Sigmoid colon (tissue), 7 donors: ENCODE measurements around the gene GRB10. TPM values are rescaled to one million over a fixed set of nuclear protein-coding genes. Genes with fewer than 3 reads are reported as not detected.

Experiments used
- DNase-seq: peaks from one replicate; pipeline ENCODE4 v3.0.0-alpha.2; 2019
- H3K27ac ChIP-seq, 4 donors: fragments of 200-600 bp; sonication (generic); one replicate each; pipeline ENCODE4 v1.5.1; 2016 to 2019; ENCODE audit warnings: mild to moderate bottlenecking in 1 of 4
- H3K27me3 ChIP-seq, 3 donors: fragments of 200-600 bp; sonication (generic); one replicate each; pipeline ENCODE4 v1.5.1; 2019; ENCODE audit warnings: mild to moderate bottlenecking in 1 of 3
- H3K36me3 ChIP-seq, 4 donors: fragments of 200-600 bp; sonication (generic); one replicate each; pipeline ENCODE4 v1.5.1; 2016 to 2019
- H3K4me1 ChIP-seq, 4 donors: fragments of 200-600 bp; sonication (generic); one replicate each; pipeline ENCODE4 v1.5.1; 2017 to 2019
- H3K4me3 ChIP-seq, 4 donors: fragments of 200-600 bp; sonication (generic); one replicate each; pipeline ENCODE4 v1.5.1; 2017 to 2019; ENCODE audit warnings: mild to moderate bottlenecking in 2 of 4, moderate library complexity in 1 of 4
- H3K9me3 ChIP-seq, 4 donors: fragments of 200-600 bp in 3 of 4; sonication (generic) in 3 of 4; one replicate each; pipeline versions ENCODE4 v1.5.1 to v1.6.1; 2013 to 2019
- EP300 ChIP-seq, 4 donors: sonication (generic); formaldehyde crosslinking; IDR thresholded peaks; one replicate each; pipeline ENCODE4 v1.6.1; 2017; ENCODE audit warnings: antibody characterized with exemption in 4 of 4
- POLR2A ChIP-seq, 2 donors: fragments of 450-650 bp; IDR thresholded peaks; one replicate each; pipeline ENCODE4 v1.6.1; 2016; ENCODE audit warnings: antibody characterized with exemption in 2 of 2, mild to moderate bottlenecking in 2 of 2, moderate library complexity in 2 of 2
- POLR2AphosphoS5 ChIP-seq, 4 donors: sonication (generic); formaldehyde crosslinking; IDR thresholded peaks; one replicate each; pipeline ENCODE4 v1.6.1; 2017; ENCODE audit warnings: antibody characterized with exemption in 4 of 4
- WGBS, 2 donors: extraction: QIAGEN DNeasy Blood & Tissue Kit; methylation state at CpG; one replicate each; pipeline ENCODE4 v1.1.7; 2013; 5-methylcytosine and 5-hydroxymethylcytosine counted together
- intact Hi-C: fragments of 100-400 bp; cut with DNase I; formaldehyde crosslinking; loops from one replicate; pipeline ENCODE4 v1.15.1; 2023
- polyA plus RNA-seq, 3 donors: library from polyadenylated mRNA; stranded (reverse); fragments of 200-250 nt; gene quantifications; one replicate each; pipeline ENCODE4 v1.2.3, GENCODE V29; 2013
- total RNA-seq, 4 donors: library from RNA; depleted of rRNA; stranded (reverse); fragments of >200 nt; gene quantifications; one replicate each; pipeline ENCODE4 v1.1.0, GENCODE V29; 2016
- TF ChIP-seq, protein P1 (sequence below), 4 experiments: fragments of 450-650 bp in 3 of 4; fragments of 200-600 bp in 1 of 4; IDR thresholded peaks; one replicate each; pipeline ENCODE4 v1.5.1; 2016 to 2019; ENCODE audit warnings: antibody characterized with exemption in 4 of 4, mild to moderate bottlenecking in 3 of 4, moderate library complexity in 2 of 4
- donor health status: healthy with polysubstance abuse.
- donor health status: Bipolar disorder and iron deficiency.
- donor health status: healthy.

GRB10 gene
- total and polyA plus RNA-seq, 7 donors: 2.1 to 83.6 (median 49.2) TPM

- no peak for DNase-seq
- H3K36me3 ChIP-seq: peaks cover 0 to 23% (median 2%) of the 10 kb centered on the region in 4 donors
- intact Hi-C loops: no loop called here
- H3K4me3 ChIP-seq: no peak overlapping the region
- H3K4me1 ChIP-seq: peaks cover 0 to 72% (median 55%) of the 10 kb centered on the region in 4 donors
- 95 to 97% methylated on average over 2 of the region's 2 CpGs for WGBS, 2 donors
- TF ChIP-seq POLR2AphosphoS5 (IDR thresholded peaks at IDR 0.05): no peak
- no peak for TF ChIP-seq POLR2A (IDR thresholded peaks at IDR 0.05)
- TF ChIP-seq EP300 (IDR thresholded peaks at IDR 0.05): no peak
- TF ChIP-seq, protein P1, sequence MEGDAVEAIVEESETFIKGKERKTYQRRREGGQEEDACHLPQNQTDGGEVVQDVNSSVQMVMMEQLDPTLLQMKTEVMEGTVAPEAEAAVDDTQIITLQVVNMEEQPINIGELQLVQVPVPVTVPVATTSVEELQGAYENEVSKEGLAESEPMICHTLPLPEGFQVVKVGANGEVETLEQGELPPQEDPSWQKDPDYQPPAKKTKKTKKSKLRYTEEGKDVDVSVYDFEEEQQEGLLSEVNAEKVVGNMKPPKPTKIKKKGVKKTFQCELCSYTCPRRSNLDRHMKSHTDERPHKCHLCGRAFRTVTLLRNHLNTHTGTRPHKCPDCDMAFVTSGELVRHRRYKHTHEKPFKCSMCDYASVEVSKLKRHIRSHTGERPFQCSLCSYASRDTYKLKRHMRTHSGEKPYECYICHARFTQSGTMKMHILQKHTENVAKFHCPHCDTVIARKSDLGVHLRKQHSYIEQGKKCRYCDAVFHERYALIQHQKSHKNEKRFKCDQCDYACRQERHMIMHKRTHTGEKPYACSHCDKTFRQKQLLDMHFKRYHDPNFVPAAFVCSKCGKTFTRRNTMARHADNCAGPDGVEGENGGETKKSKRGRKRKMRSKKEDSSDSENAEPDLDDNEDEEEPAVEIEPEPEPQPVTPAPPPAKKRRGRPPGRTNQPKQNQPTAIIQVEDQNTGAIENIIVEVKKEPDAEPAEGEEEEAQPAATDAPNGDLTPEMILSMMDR (IDR thresholded peaks at IDR 0.05): no peak
- no peaks in the 10 kb centered on the region for H3K27me3 ChIP-seq
- no peak overlapping the region for H3K27ac ChIP-seq
- no peaks in the 10 kb centered on the region for H3K9me3 ChIP-seq
Measured at GRCh38 chr7:50662996-50663395, 119.7 kb downstream of the GRB10 start.

DNA sequence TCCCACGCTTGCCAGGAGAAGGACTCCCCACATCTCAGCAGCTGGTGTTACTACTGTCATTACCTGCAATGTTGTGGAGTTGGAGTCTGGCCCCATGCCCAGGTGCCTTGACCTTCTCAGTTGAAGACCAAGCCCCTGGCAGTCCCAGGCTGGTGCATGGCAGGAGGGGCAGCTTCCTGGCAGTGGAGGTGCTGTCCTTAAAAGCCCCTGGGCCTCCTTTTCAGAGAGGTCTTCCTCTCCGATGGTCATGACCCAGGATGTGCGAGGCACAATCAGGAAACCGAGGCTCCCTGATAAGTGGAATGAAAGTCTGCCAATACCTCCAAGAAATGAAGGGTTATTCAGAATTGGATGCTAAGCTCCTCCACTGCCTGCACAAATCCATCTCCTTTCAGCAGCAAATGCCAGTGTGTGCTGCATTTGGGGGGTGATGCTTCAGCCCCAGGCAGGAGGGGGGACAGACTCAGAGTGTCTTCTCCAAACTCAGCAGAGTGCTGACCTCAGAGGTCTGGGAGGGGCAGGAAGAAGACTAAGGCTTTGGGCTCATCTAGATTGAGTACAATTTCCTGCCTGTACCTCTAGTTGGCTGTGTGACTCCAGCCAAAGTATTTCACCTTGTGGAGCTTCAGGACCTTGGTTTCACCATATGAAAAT is 120.5 kb downstream of the GRB10 start:
- no peak for TF ChIP-seq EP300 (IDR thresholded peaks at IDR 0.05)
- no peak for TF ChIP-seq POLR2A (IDR thresholded peaks at IDR 0.05)
- no peak for TF ChIP-seq POLR2AphosphoS5 (IDR thresholded peaks at IDR 0.05)
- TF ChIP-seq, protein P1 (IDR thresholded peaks at IDR 0.05): no peak
- Histone ChIP-seq H3K36me3 (peaks cover 0 to 23% (median 2%) of the 10 kb centered on the region in 4 donors), H3K4me3 (no peak overlapping the region), H3K27me3 (no peaks in the 10 kb centered on the region), H3K27ac (no peak overlapping the region), H3K4me1 (peaks cover 0 to 71% (median 54%) of the 10 kb centered on the region in 4 donors), H3K9me3 (no peaks in the 10 kb centered on the region)
- DNase-seq: no peak
- 63 to 75% methylated on average over 4 of the region's 4 CpGs for WGBS, 2 donors
- intact Hi-C loops: no loop called here

- TF ChIP-seq EP300 (IDR thresholded peaks at IDR 0.05) (no peak), POLR2AphosphoS5 (IDR thresholded peaks at IDR 0.05) (no peak), POLR2A (IDR thresholded peaks at IDR 0.05) (no peak)
- TF ChIP-seq, protein P1 (IDR thresholded peaks at IDR 0.05): no peak
- Histone ChIP-seq H3K4me1 (peaks cover 0 to 71% (median 54%) of the 10 kb centered on the region in 4 donors), H3K27me3 (no peaks in the 10 kb centered on the region), H3K4me3 (no peak overlapping the region), H3K27ac (no peak overlapping the region), H3K9me3 (no peaks in the 10 kb centered on the region), H3K36me3 (peaks cover 0 to 23% (median 2%) of the 10 kb centered on the region in 4 donors)
- intact Hi-C loops: no loop called here
- no peak for DNase-seq
- 60 to 76% methylated on average over 9 of the region's 9 CpGs for WGBS, 2 donors
Measured at GRCh38 chr7:50661345-50662040, 121.2 kb downstream of the GRB10 start.

DNA sequence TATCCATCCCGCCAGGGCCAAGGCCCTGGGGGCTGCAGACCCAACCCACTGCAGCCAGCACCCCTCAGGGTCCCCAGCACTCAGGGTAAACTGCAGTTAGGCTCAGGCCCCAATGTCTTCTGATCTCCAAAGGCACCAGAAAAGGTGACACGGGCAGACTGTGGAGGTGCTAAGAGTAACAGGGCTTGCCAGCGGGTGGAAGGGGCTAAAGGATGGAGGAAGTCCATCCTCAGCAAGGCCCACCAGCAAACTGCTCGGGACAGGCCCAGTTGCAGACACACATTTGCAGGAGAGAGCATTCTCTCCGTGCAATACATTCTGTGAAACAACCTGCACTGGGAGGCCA is 121.9 kb downstream of the GRB10 start:
- Histone ChIP-seq H3K36me3 (peaks cover 0 to 23% (median 2%) of the 10 kb centered on the region in 4 donors), H3K4me3 (no peak overlapping the region), H3K9me3 (no peaks in the 10 kb centered on the region), H3K27ac (no peak overlapping the region), H3K27me3 (no peaks in the 10 kb centered on the region), H3K4me1 (peaks cover 0 to 71% (median 54%) of the 10 kb centered on the region in 4 donors)
- WGBS, 2 donors: 93 to 94% methylated on average over 5 of the region's 5 CpGs
- TF ChIP-seq POLR2AphosphoS5 (IDR thresholded peaks at IDR 0.05) (no peak), POLR2A (IDR thresholded peaks at IDR 0.05) (no peak), EP300 (IDR thresholded peaks at IDR 0.05) (no peak)
- TF ChIP-seq, protein P1 (IDR thresholded peaks at IDR 0.05): no peak
- no peak for DNase-seq
- intact Hi-C loops: no loop called here
